K562 (cell line): ENCODE data around the gene STMN3. TPM values are rescaled to one million over a fixed set of nuclear protein-coding genes. Genes with fewer than 3 reads are reported as not detected.

Experiments
- ATAC-seq: fragments of 200-7000 bp; cut with Tn5 transposase; 3 replicates; pipeline ENCODE4 v1.9.1; 2020; ENCODE audit warnings: moderate library complexity
- BruUV-seq: library from RNA; stranded (reverse); fragments of 400-500 nt; replicated peaks from 2 replicates; lab custom pipeline; 2021; lab: Mats Ljungman, UMichigan
- CTCF ChIA-PET: fragments of 300-600 bp; formaldehyde crosslinking; extraction: SDS; loops from one replicate; lab custom pipeline; 2021; ENCODE audit warnings: low intra/inter-chr PET ratio; lab: Yijun Ruan, JAX
- POLR2A ChIA-PET: fragments of 300-600, 350-650 bp; sonication (Branson Sonifier 250); formaldehyde crosslinking; extraction: SDS; loops from one replicate; lab custom pipeline; 2021; ENCODE audit warnings: antibody characterized with exemption, inconsistent platforms; lab: Yijun Ruan, JAX
- DNase-seq, 4 experiments: peaks; one replicate each; pipeline versions ENCODE4 v3.0.0 to v3.0.0-alpha.2; 2011 to 2018; ENCODE audit warnings: low spot score in 3 of 4, mixed read lengths in 3 of 4; ENCODE audit errors: extremely low read depth in 1 of 4
- FAIRE-seq: peaks from 2 replicates; lab custom pipeline; 2011; peaks lifted over from hg19 to GRCh38; lab: Jason Lieb, UNC
- H2AFZ ChIP-seq: 2 replicates; pipeline ENCODE4 v1.6.0; 2011; ENCODE audit warnings: low read depth, low read length, control low read depth, inconsistent platforms
- H3K27ac ChIP-seq: fragments of 200-600 bp; 3 replicates; pipeline ENCODE4 v1.8.0; 2011; ENCODE audit warnings: low read depth, mild to moderate bottlenecking, control low read depth, inconsistent platforms, low read length, moderate library complexity, mixed read lengths; ENCODE audit errors: extremely low read depth
- H3K27me3 ChIP-seq, 2 experiments: fragments of 300-600 bp in 1 of 2; 2 replicates in 1 of 2; 3 replicates in 1 of 2; pipeline versions ENCODE4 v1.6.0 to v1.8.0; 2011; ENCODE audit warnings: inconsistent platforms in 2 of 2, low read length in 2 of 2, mild to moderate bottlenecking in 1 of 2, mixed read lengths in 1 of 2, moderate library complexity in 1 of 2; ENCODE audit not compliant: control insufficient read depth in 2 of 2, insufficient read depth in 2 of 2
- H3K36me3 ChIP-seq: fragments of 300-600 bp; 3 replicates; pipeline ENCODE4 v1.8.0; 2011; ENCODE audit warnings: mild to moderate bottlenecking, low read length, inconsistent platforms; ENCODE audit not compliant: control insufficient read depth, insufficient read depth
- H3K4me1 ChIP-seq, 2 experiments: fragments of 200-600 bp in 1 of 2; replicated peaks in 1 of 2; 2 replicates in 1 of 2; 3 replicates in 1 of 2; pipeline versions ENCODE4 v1.5.1 to v1.8.0; 2011; ENCODE audit warnings: inconsistent platforms in 2 of 2, low read length in 2 of 2, mild to moderate bottlenecking in 1 of 2, mixed read lengths in 1 of 2, moderate library complexity in 1 of 2; ENCODE audit not compliant: control insufficient read depth in 2 of 2, insufficient read depth in 2 of 2
- H3K4me2 ChIP-seq: 2 replicates; pipeline ENCODE4 v1.6.1; 2011; ENCODE audit warnings: low read length, control low read depth, inconsistent platforms, mixed read lengths; ENCODE audit not compliant: insufficient read depth
- H3K4me3 ChIP-seq: fragments of 200-600 bp; sonication (generic), shearing (Covaris generic); 2 replicates; pipeline ENCODE4 v1.5.1; 2016; ENCODE audit warnings: control low read depth, inconsistent platforms
- H3K79me2 ChIP-seq: fragments of 200-600 bp; 3 replicates; pipeline ENCODE4 v1.8.0; 2011; ENCODE audit warnings: low read length, inconsistent platforms; ENCODE audit not compliant: control insufficient read depth, insufficient read depth
- H3K9ac ChIP-seq, 2 experiments: 2 replicates each; pipeline versions ENCODE4 v1.6.0 to v1.6.1; 2011; ENCODE audit warnings: low read depth in 2 of 2, low read length in 2 of 2, control low read depth in 1 of 2, inconsistent platforms in 1 of 2, mild to moderate bottlenecking in 1 of 2, mixed read lengths in 1 of 2; ENCODE audit not compliant: insufficient read depth in 1 of 2
- H3K9me1 ChIP-seq: one replicate; pipeline ENCODE4 v1.6.0; 2011; ENCODE audit warnings: inconsistent platforms, mild to moderate bottlenecking, low read length, moderate library complexity; ENCODE audit not compliant: control insufficient read depth, insufficient read depth
- H3K9me3 ChIP-seq: replicated peaks from 2 replicates; pipeline ENCODE4 v1.5.1; 2011; ENCODE audit warnings: low read depth, low read length, inconsistent platforms; ENCODE audit not compliant: control insufficient read depth, insufficient read depth
- H4K20me1 ChIP-seq: replicated peaks from 2 replicates; pipeline ENCODE4 v1.6.1; 2011; ENCODE audit warnings: low read length, inconsistent platforms, mixed read lengths; ENCODE audit not compliant: control insufficient read depth, insufficient read depth
- ARHGAP35 ChIP-seq: fragments of 450-650 bp; IDR thresholded peaks from 2 replicates; pipeline ENCODE4 v1.6.1; 2018; ENCODE audit not compliant: partially characterized antibody
- BCOR ChIP-seq: fragments of 450-650 bp; IDR thresholded peaks from 2 replicates; pipeline ENCODE4 v1.6.1; 2016
- BRF1 ChIP-seq: IDR thresholded peaks from 3 replicates; pipeline ENCODE4 v1.6.1; 2011; ENCODE audit warnings: borderline replicate concordance, mild to moderate bottlenecking; ENCODE audit not compliant: insufficient read length; ENCODE audit errors: extremely low read depth
- CBFA2T2 ChIP-seq: fragments of 450-650 bp; conservative IDR thresholded peaks from 2 replicates; pipeline ENCODE4 v1.6.1; 2017; ENCODE audit warnings: mild to moderate bottlenecking
- DMBX1 ChIP-seq: fragments of 250-450 bp; sonication (Bioruptor Pico); IDR thresholded peaks from 2 replicates; pipeline ENCODE4 v1.8.0; 2022; ENCODE audit warnings: inconsistent platforms, mild to moderate bottlenecking, moderate library complexity, borderline replicate concordance
- FOXK1 ChIP-seq: sonication (generic); formaldehyde crosslinking; IDR thresholded peaks from 2 replicates; pipeline ENCODE4 v1.8.0; 2022; ENCODE audit warnings: missing genetic modification reagents, mild to moderate bottlenecking, borderline replicate concordance
- GTF2B ChIP-seq: IDR thresholded peaks from 2 replicates; pipeline ENCODE4 v1.6.1; 2011; ENCODE audit not compliant: insufficient read length; ENCODE audit errors: extremely low read depth
- LARP7 ChIP-seq: fragments of 450-650 bp; IDR thresholded peaks from 2 replicates; pipeline ENCODE4 v1.6.1; 2016
- MECOM ChIP-seq: fragments of 250-450 bp; sonication (Bioruptor Pico); IDR thresholded peaks from 2 replicates; pipeline ENCODE4 v1.8.0; 2022; ENCODE audit warnings: inconsistent platforms
- RFX5 ChIP-seq: IDR thresholded peaks from 2 replicates; pipeline ENCODE4 v1.6.1; 2011; ENCODE audit warnings: low read depth, mild to moderate bottlenecking, improper control_type of control experiment, low read length
- STAT5B ChIP-seq: fragments of 250-450 bp; sonication (Bioruptor Pico); IDR thresholded peaks from 2 replicates; pipeline ENCODE4 v1.8.0; 2021; ENCODE audit warnings: mild to moderate bottlenecking, inconsistent platforms
- TAF15 ChIP-seq: fragments of 200-400 bp; formaldehyde crosslinking; IDR thresholded peaks from 2 replicates; pipeline ENCODE4 v1.6.1; 2017; ENCODE audit warnings: mild to moderate bottlenecking, low read depth, low read length, moderate library complexity
- ZFPM2 ChIP-seq: fragments of 250-450 bp; sonication (Bioruptor Pico); IDR thresholded peaks from 2 replicates; pipeline ENCODE4 v1.5.1; 2022; ENCODE audit warnings: mild to moderate bottlenecking
- ZNF174 ChIP-seq: fragments of 250-450 bp; sonication (Bioruptor Pico); IDR thresholded peaks from 2 replicates; pipeline ENCODE4 v1.4.0; 2020; ENCODE audit warnings: mild to moderate bottlenecking
- ZNF24 ChIP-seq: fragments of 450-650 bp; IDR thresholded peaks from 2 replicates; pipeline ENCODE4 v1.6.1; 2016
- ZNF707 ChIP-seq: fragments of 250-450 bp; sonication (Bioruptor Pico); conservative IDR thresholded peaks from 2 replicates; pipeline ENCODE4 v1.8.0; 2022; ENCODE audit warnings: inconsistent platforms, mild to moderate bottlenecking, moderate library complexity
- WGBS: fragments of 100-300 bp; shearing (Covaris generic); methylation state at CpG from one replicate; pipeline ENCODE4 v1.1.6; 2016; ENCODE audit warnings: low coverage, mixed read lengths; ENCODE audit not compliant: insufficient coverage; ENCODE audit errors: missing lambda C conversion rate; 5-methylcytosine and 5-hydroxymethylcytosine counted together
- in situ Hi-C: fragments of 300-500 bp; cut with MboI; formaldehyde crosslinking; loops from 4 replicates; pipeline ENCODE4 v1.15.0; 2018; ENCODE audit warnings: inconsistent platforms, mixed read lengths
- intact Hi-C: fragments of 100-400 bp; cut with micrococcal nuclease; formaldehyde crosslinking; loops from 2 replicates; pipeline ENCODE4 v1.14.2; 2022
- polyA plus RNA-seq, 8 experiments: library from polyadenylated mRNA; depleted of rRNA in 4 of 8; stranded (reverse) in 5 of 8; unstranded in 3 of 8; fragments of >200 nt; fragmentation: Nextera tagmentation in 2 of 8; fragmentation: Illumina TruSeq in 1 of 8; extraction: Ambion mirVana in 2 of 8; extraction: Trizol in 1 of 8; gene quantifications; 2 replicates each; pipeline versions ENCODE4 v1.2.1 to v1.2.3, GENCODE V29; 2011 to 2014; ENCODE audit warnings: inconsistent platforms in 1 of 8, missing spikeins in 1 of 8
- total RNA-seq, 7 experiments: library from RNA; depleted of rRNA in 6 of 7; stranded (reverse); fragments of >200 nt in 6 of 7; fragmentation: Illumina TruSeq in 2 of 7; extraction: Trizol in 2 of 7; gene quantifications; 2 replicates each; pipeline versions ENCODE4 v1.2.1 to v1.2.3, GENCODE V29; 2011 to 2021; ENCODE audit warnings: low replicate concordance in 1 of 7
- TF ChIP-seq, protein P1 (sequence below): fragments of 450-650 bp; IDR thresholded peaks from 2 replicates; pipeline ENCODE4 v1.6.1; 2016; ENCODE audit warnings: missing biosample characterization, missing genetic modification characterization
- TF ChIP-seq, protein P2 (sequence below): fragments of 250-450 bp; sonication (Bioruptor Pico); IDR thresholded peaks from 2 replicates; pipeline ENCODE4 v1.8.0; 2022; ENCODE audit warnings: moderate library complexity, mild to moderate bottlenecking, inconsistent platforms
- TF ChIP-seq, protein P3 (sequence below): conservative IDR thresholded peaks from 2 replicates; pipeline ENCODE4 v1.6.1; 2011; ENCODE audit warnings: low read depth, mild to moderate bottlenecking, low read length; ENCODE audit not compliant: control insufficient read depth

STMN3 gene
- total and polyA plus RNA-seq, 9 of the 15 experiments (the other 6 are each of a cell fraction or from before 2014, with no cell fraction given): 0.70 to 65.6 (median 29.4) TPM

DNA sequence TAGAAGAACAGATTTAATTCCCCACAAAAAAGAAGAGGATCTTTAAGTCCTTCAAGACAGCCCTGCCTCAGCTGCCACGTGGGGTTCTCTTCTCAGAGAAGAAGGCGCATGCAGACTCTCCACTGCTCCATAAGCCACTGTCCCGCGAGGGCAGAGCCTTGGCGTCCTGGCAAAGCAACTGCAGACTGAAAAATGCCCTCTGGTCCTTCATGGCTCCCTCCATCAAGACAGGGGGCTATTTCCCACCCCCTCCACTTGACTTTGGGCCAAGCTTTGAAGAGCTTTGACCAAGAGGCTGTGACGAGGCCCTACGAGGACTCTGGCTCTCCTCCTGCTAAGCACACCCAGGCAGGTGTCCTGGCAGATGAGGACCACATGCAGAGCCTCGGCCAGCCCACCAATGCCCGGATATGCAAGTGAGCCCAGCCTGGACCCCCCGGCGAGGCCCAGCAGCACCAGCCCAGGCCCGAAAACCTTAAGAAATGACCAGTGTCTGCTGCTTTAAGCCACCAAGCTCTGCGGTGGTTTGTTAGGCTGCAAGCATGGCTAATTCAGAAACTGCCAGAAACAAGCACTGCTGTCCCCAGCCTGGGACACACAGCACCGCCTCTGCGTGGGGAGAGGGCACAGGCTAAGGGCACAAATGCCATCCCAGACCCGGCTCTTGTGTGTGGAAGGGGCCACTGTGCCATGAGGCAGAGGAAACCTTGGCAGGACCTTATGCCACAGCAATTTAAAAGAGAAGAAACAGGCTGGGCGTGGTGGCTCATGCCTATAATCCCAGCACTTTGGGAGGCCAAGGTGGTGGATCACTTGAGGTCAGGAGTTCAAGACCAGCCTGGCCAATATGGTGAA, 42.4 kb downstream of the STMN3 start:
- H3K27ac ChIP-seq: no peak overlapping the region
- DNase-seq (no peak), FAIRE-seq (no peak), ATAC-seq (no peak)
- H3K4me1 ChIP-seq: peaks cover 0 to 3% of the 10 kb centered on the region in 2 experiments; a peak in 2 of 5 replicates
- 0 out of 4 replicates have a peak overlapping the region, but pooled peaks of 1 of the 2 experiments have one; percentile 26 for H3K9ac ChIP-seq
- in situ Hi-C loops (no loop called here), intact Hi-C loops (no loop called here)
- no TSS peak for BruUV-seq
- H3K9me1 ChIP-seq: no peaks in the 10 kb centered on the region
- no peaks in the 10 kb centered on the region for H4K20me1 ChIP-seq
- H3K36me3 ChIP-seq: peaks cover 12% of the 10 kb centered on the region; the same call in 1 of the 3 replicates
- 0 out of 2 replicates have a peak, but pooled peaks cover 2% of the 10 kb centered on the region for H3K9me3 ChIP-seq
- H2AFZ ChIP-seq: no peak overlapping the region
- POLR2A ChIA-PET: interaction anchor here (0.9 kb wide), 2 partner anchors 12 to 15 kb away, joined by 3 read pairs; no protein-coding TSS in a partner anchor
- H3K27me3 ChIP-seq: no peaks in the 10 kb centered on the region
- no peak overlapping the region for H3K4me2 ChIP-seq
- WGBS: 91% methylated on average over 17 of the region's 17 CpGs
- peaks cover 14% of the 10 kb centered on the region for H3K79me2 ChIP-seq
- CTCF ChIA-PET: no interaction called here
- no peak overlapping the region for H3K4me3 ChIP-seq
- TF ChIP-seq GTF2B: no peak
- TF ChIP-seq FOXK1 (CRISPR knock-in tag): no peak
- no peak for TF ChIP-seq ARHGAP35
- TF ChIP-seq, protein P1, sequence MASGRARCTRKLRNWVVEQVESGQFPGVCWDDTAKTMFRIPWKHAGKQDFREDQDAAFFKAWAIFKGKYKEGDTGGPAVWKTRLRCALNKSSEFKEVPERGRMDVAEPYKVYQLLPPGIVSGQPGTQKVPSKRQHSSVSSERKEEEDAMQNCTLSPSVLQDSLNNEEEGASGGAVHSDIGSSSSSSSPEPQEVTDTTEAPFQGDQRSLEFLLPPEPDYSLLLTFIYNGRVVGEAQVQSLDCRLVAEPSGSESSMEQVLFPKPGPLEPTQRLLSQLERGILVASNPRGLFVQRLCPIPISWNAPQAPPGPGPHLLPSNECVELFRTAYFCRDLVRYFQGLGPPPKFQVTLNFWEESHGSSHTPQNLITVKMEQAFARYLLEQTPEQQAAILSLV (tag): no peak
- no peak for TF ChIP-seq STAT5B
- no peak for TF ChIP-seq DMBX1 (CRISPR knock-in tag)
- no peak for TF ChIP-seq BRF1
- TF ChIP-seq LARP7: no peak
- no peak for TF ChIP-seq TAF15
- TF ChIP-seq RFX5: no peak
- TF ChIP-seq MECOM: no peak
- TF ChIP-seq, protein P2, sequence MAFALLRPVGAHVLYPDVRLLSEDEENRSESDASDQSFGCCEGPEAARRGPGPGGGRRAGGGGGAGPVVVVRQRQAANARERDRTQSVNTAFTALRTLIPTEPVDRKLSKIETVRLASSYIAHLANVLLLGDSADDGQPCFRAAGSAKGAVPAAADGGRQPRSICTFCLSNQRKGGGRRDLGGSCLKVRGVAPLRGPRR (CRISPR knock-in tag): no peak
- no peak for TF ChIP-seq BCOR
- TF ChIP-seq ZNF174 (CRISPR knock-in tag): no peak
- no peak for TF ChIP-seq ZFPM2 (CRISPR knock-in tag)
- TF ChIP-seq ZNF24: no peak
- no peak for TF ChIP-seq ZNF707 (CRISPR knock-in tag)
- TF ChIP-seq, protein P3, sequence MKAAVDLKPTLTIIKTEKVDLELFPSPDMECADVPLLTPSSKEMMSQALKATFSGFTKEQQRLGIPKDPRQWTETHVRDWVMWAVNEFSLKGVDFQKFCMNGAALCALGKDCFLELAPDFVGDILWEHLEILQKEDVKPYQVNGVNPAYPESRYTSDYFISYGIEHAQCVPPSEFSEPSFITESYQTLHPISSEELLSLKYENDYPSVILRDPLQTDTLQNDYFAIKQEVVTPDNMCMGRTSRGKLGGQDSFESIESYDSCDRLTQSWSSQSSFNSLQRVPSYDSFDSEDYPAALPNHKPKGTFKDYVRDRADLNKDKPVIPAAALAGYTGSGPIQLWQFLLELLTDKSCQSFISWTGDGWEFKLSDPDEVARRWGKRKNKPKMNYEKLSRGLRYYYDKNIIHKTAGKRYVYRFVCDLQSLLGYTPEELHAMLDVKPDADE: no peak
- TF ChIP-seq CBFA2T2: no peak
